Endothelial cell of umbilical vein (primary cell): Measurements from ENCODE around the gene PTPN2. TPM values are rescaled to one million over a fixed set of nuclear protein-coding genes. Genes with fewer than 3 reads are reported as not detected.

Experiments used
- BruUV-seq: library from RNA; stranded (reverse); fragments of 400-500 nt; replicated peaks from 2 replicates; lab custom pipeline; 2021; lab: Mats Ljungman, UMichigan
- CTCF ChIA-PET: fragments of 300-600, 350-600 bp; sonication (Branson Sonifier 250); formaldehyde crosslinking; loops from one replicate; lab custom pipeline; 2021; ENCODE audit warnings: antibody characterized with exemption, inconsistent platforms; lab: Charles Lee
- POLR2A ChIA-PET: fragments of 300-600, 350-600 bp; sonication (Branson Sonifier 250); formaldehyde crosslinking; loops from one replicate; lab custom pipeline; 2021; ENCODE audit warnings: antibody characterized with exemption, inconsistent platforms; lab: Charles Lee
- DNase-seq: peaks from one replicate; pipeline ENCODE4 v3.0.0-alpha.2; 2011; ENCODE audit warnings: low read depth, low spot score
- FAIRE-seq: peaks from 2 replicates; lab custom pipeline; 2011; peaks lifted over from hg19 to GRCh38; lab: Jason Lieb, UNC
- H2AFZ ChIP-seq: 2 replicates; pipeline ENCODE4 v1.6.0; 2012; ENCODE audit warnings: low read depth, low read length, control low read depth, inconsistent platforms
- H3K27ac ChIP-seq: 2 replicates; pipeline ENCODE4 v1.5.1; 2011; ENCODE audit warnings: low read depth, mild to moderate bottlenecking, control low read depth, low read length, moderate library complexity; ENCODE audit not compliant: insufficient read depth
- H3K27me3 ChIP-seq, 2 experiments: 2 replicates each; pipeline versions ENCODE4 v1.6.0 to v1.6.1; 2011; ENCODE audit warnings: low read length in 2 of 2, mixed read lengths in 1 of 2; ENCODE audit not compliant: control insufficient read depth in 2 of 2, insufficient read depth in 2 of 2
- H3K36me3 ChIP-seq, 2 experiments: 2 replicates in 1 of 2; 3 replicates in 1 of 2; pipeline ENCODE4 v1.5.1; 2011; ENCODE audit warnings: low read length in 2 of 2, mild to moderate bottlenecking in 1 of 2, moderate library complexity in 1 of 2; ENCODE audit not compliant: control insufficient read depth in 2 of 2, insufficient read depth in 2 of 2; ENCODE audit errors: extremely low read depth in 1 of 2
- H3K4me1 ChIP-seq: 3 replicates; pipeline ENCODE4 v1.5.1; 2011; ENCODE audit warnings: mild to moderate bottlenecking, low read length; ENCODE audit not compliant: control insufficient read depth, insufficient read depth; ENCODE audit errors: extremely low read depth
- H3K4me2 ChIP-seq: 2 replicates; pipeline ENCODE4 v1.6.1; 2011; ENCODE audit warnings: low read length, control low read depth, mixed read lengths; ENCODE audit not compliant: insufficient read depth
- H3K4me3 ChIP-seq, 3 experiments: fragments of 200-600 bp in 1 of 3; sonication (generic), shearing (Covaris generic) in 1 of 3; replicated peaks in 1 of 3; 2 replicates each; pipeline ENCODE4 v1.5.1; 2011 to 2016; ENCODE audit warnings: control low read depth in 3 of 3, low read length in 3 of 3, mild to moderate bottlenecking in 2 of 3, inconsistent platforms in 1 of 3, low read depth in 1 of 3, moderate library complexity in 1 of 3; ENCODE audit not compliant: insufficient read depth in 1 of 3
- H3K79me2 ChIP-seq: 2 replicates; pipeline ENCODE4 v1.6.0; 2012; ENCODE audit warnings: low read length, inconsistent platforms; ENCODE audit not compliant: control insufficient read depth, insufficient read depth
- H3K9ac ChIP-seq: replicated peaks from 2 replicates; pipeline ENCODE3; 2011; ENCODE audit warnings: low read length, control low read depth; ENCODE audit not compliant: insufficient read depth; ENCODE audit errors: extremely low read depth
- H3K9me1 ChIP-seq: replicated peaks from 3 replicates; pipeline ENCODE4 v1.6.0; 2011; ENCODE audit warnings: mild to moderate bottlenecking, low read length; ENCODE audit not compliant: control insufficient read depth, insufficient read depth; ENCODE audit errors: extremely low read depth
- H3K9me3 ChIP-seq: replicated peaks from 2 replicates; pipeline ENCODE4 v1.5.1; 2012; ENCODE audit warnings: low read length, inconsistent platforms; ENCODE audit not compliant: control insufficient read depth, insufficient read depth
- H4K20me1 ChIP-seq: replicated peaks from 2 replicates; pipeline ENCODE3; 2011; ENCODE audit warnings: mild to moderate bottlenecking, low read length; ENCODE audit not compliant: control insufficient read depth, insufficient read depth; ENCODE audit errors: extremely low read depth
- EZH2 ChIP-seq: IDR thresholded peaks from 2 replicates; pipeline ENCODE4 v1.6.1; 2012; ENCODE audit warnings: borderline replicate concordance, low read depth, mild to moderate bottlenecking, moderate library complexity, low read length, inconsistent platforms; ENCODE audit not compliant: severe bottlenecking
- FOS ChIP-seq: IDR thresholded peaks from 2 replicates; pipeline ENCODE4 v1.6.1; 2011; ENCODE audit warnings: mild to moderate bottlenecking, low read length, moderate library complexity, borderline replicate concordance; ENCODE audit not compliant: insufficient read depth
- GATA2 ChIP-seq: IDR thresholded peaks from 2 replicates; pipeline ENCODE4 v1.7.0; 2011; ENCODE audit warnings: low read depth, mild to moderate bottlenecking, moderate library complexity, mixed read lengths, low read length; ENCODE audit not compliant: insufficient read length, insufficient read depth
- JUN ChIP-seq: IDR thresholded peaks from 2 replicates; pipeline ENCODE4 v1.6.1; 2011; ENCODE audit warnings: borderline replicate concordance, low read depth; ENCODE audit not compliant: insufficient read length, insufficient read depth
- MYC ChIP-seq: IDR thresholded peaks from one replicate; pipeline ENCODE4 v1.6.1; 2011; ENCODE audit warnings: mild to moderate bottlenecking, low read depth, low read length
- POLR2A ChIP-seq: IDR thresholded peaks from 2 replicates; pipeline ENCODE4 v1.6.1; 2012; ENCODE audit warnings: low read depth, mild to moderate bottlenecking, control low read depth, low read length
- POLR2AphosphoS5 ChIP-seq: IDR thresholded peaks from 2 replicates; pipeline ENCODE4 v1.6.1; 2012; ENCODE audit warnings: low read depth, mild to moderate bottlenecking, control low read depth, low read length, moderate library complexity; ENCODE audit not compliant: insufficient read depth
- dilution Hi-C: fragments of 300-500 bp; cut with MboI; formaldehyde crosslinking; loops from one replicate; pipeline ENCODE4 v1.15.0; 2019; ENCODE audit warnings: low sequenced_read_pairs; ENCODE audit not compliant: extremely low pct_ligation_motif_present
- intact Hi-C: fragments of 100-400 bp; cut with micrococcal nuclease; formaldehyde crosslinking; loops from one replicate; pipeline ENCODE4 v1.10.0; 2022
- polyA plus RNA-seq, 4 experiments: library from polyadenylated mRNA; depleted of rRNA in 3 of 4; stranded (reverse) in 3 of 4; unstranded in 1 of 4; fragments of >200 nt; gene quantifications; 2 replicates each; pipeline versions ENCODE4 v1.2.1 to v1.2.3, GENCODE V29; 2011 to 2012; ENCODE audit warnings: missing spikeins in 1 of 4
- total RNA-seq: library from RNA; stranded (reverse); gene quantifications from 2 replicates; pipeline ENCODE4 v1.2.3, GENCODE V29; 2021
- TF ChIP-seq, protein P1 (sequence below), 2 donors: IDR thresholded peaks; 1 replicate in 1 of 2; 2 replicates in 1 of 2; pipeline ENCODE4 v1.5.1; 2011; ENCODE audit warnings: low read length in 2 of 2, mild to moderate bottlenecking in 2 of 2, moderate library complexity in 2 of 2, control low read depth in 1 of 2, inconsistent platforms in 1 of 2, low read depth in 1 of 2; ENCODE audit not compliant: insufficient read depth in 1 of 2; ENCODE audit errors: extremely low read depth in 1 of 2
- TF ChIP-seq, protein P2 (sequence below): IDR thresholded peaks from 2 replicates; pipeline ENCODE4 v1.6.1; 2011; ENCODE audit not compliant: insufficient read depth, insufficient read length

PTPN2 gene
- total and polyA plus RNA-seq, 2 donors (not counting 3 experiments of a cell fraction or from before 2014, with no cell fraction given) = 8.2 to 20.9 TPM

DNA sequence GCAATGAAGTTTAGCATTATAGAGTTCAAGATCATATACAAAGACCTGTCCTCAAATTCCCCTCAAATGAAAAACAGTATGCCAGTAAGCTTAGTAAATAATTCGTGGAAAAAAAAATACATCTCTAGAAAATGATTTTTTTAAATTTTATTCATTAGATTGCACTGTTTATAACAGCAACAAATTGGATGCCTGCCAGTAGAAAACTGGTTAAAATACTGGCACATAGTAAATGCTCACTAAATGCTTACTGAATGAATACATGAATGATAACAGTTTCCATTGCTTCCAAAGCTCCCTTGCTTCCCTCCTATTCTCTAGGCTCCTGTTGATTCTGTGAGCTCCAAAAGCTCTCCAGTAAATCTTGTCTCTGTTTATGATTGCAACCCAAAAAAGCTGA, 38.2 kb upstream of the PTPN2 start:
- ChIA-PET POLR2A (no interaction called here), CTCF (interaction anchor here (1.0 to 1.8 kb wide), 5 partner anchors 12 to 237 kb away, joined by 3 to 7 read pairs (median 6); partner anchors contain the start of gene PTPN2)
- dilution Hi-C loops (no loop called here), intact Hi-C loops (no loop called here)
- Histone ChIP-seq H3K4me2 (no peak overlapping the region), H4K20me1 (no peaks in the 10 kb centered on the region), H3K9ac (no peak overlapping the region), H2AFZ (no peak overlapping the region), H3K36me3 (no peaks in the 10 kb centered on the region), H3K27me3 (peaks cover 0 to 7% of the 10 kb centered on the region in 2 experiments), H3K4me3 (no peak overlapping the region), H3K79me2 (no peaks in the 10 kb centered on the region), H3K27ac (no peak overlapping the region), H3K9me1 (no peaks in the 10 kb centered on the region), H3K4me1 (no peaks in the 10 kb centered on the region), H3K9me3 (no peaks in the 10 kb centered on the region)
- FAIRE-seq (no peak), DNase-seq (no peak)
- no TSS peak for BruUV-seq
- no peak for TF ChIP-seq EZH2
- TF ChIP-seq JUN = no peak
- no peak for TF ChIP-seq FOS
- TF ChIP-seq MYC = no peak
- TF ChIP-seq POLR2AphosphoS5 = no peak
- TF ChIP-seq, protein P1, sequence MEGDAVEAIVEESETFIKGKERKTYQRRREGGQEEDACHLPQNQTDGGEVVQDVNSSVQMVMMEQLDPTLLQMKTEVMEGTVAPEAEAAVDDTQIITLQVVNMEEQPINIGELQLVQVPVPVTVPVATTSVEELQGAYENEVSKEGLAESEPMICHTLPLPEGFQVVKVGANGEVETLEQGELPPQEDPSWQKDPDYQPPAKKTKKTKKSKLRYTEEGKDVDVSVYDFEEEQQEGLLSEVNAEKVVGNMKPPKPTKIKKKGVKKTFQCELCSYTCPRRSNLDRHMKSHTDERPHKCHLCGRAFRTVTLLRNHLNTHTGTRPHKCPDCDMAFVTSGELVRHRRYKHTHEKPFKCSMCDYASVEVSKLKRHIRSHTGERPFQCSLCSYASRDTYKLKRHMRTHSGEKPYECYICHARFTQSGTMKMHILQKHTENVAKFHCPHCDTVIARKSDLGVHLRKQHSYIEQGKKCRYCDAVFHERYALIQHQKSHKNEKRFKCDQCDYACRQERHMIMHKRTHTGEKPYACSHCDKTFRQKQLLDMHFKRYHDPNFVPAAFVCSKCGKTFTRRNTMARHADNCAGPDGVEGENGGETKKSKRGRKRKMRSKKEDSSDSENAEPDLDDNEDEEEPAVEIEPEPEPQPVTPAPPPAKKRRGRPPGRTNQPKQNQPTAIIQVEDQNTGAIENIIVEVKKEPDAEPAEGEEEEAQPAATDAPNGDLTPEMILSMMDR (IDR thresholded peaks at IDR 0.05; ENCODE audit: extremely low read depth in 1 of 2, insufficient read depth in 1 of 2, low read depth in 1 of 2, low read length in 2 of 2) = no peak
- TF ChIP-seq, protein P2, sequence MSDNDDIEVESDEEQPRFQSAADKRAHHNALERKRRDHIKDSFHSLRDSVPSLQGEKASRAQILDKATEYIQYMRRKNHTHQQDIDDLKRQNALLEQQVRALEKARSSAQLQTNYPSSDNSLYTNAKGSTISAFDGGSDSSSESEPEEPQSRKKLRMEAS = no peak
- no peak for TF ChIP-seq GATA2
- TF ChIP-seq POLR2A = no peak
